HUES6 (cell line): ENCODE measurements around the gene GSTO2.

ENCODE experiments used
- H3K27ac ChIP-seq: 2 replicates; pipeline ENCODE4 v1.7.0; 2013; ENCODE audit warnings: low read depth, mild to moderate bottlenecking, low read length, inconsistent platforms
- H3K27me3 ChIP-seq: 2 replicates; pipeline ENCODE4 v1.6.1; 2013; ENCODE audit warnings: low read length; ENCODE audit not compliant: control insufficient read depth, insufficient read depth
- H3K36me3 ChIP-seq: 2 replicates; pipeline ENCODE4 v1.6.1; 2013; ENCODE audit warnings: low read length; ENCODE audit not compliant: control insufficient read depth, insufficient read depth
- H3K4me1 ChIP-seq: 2 replicates; pipeline ENCODE4 v1.6.1; 2013; ENCODE audit warnings: low read length; ENCODE audit not compliant: control insufficient read depth, insufficient read depth
- H3K4me3 ChIP-seq: 2 replicates; pipeline ENCODE4 v1.5.1; 2013; ENCODE audit warnings: low read depth, low read length
- H3K9ac ChIP-seq: one replicate; pipeline ENCODE4 v1.6.1; 2013; ENCODE audit warnings: mild to moderate bottlenecking, low read length
- H3K9me3 ChIP-seq: 2 replicates; pipeline ENCODE4 v1.6.1; 2013; ENCODE audit warnings: low read depth, low read length; ENCODE audit not compliant: control insufficient read depth, insufficient read depth

GSTO2 gene

GRCh38 chr10:104300002-104300735 lies 31.2 kb downstream of the GSTO2 start:
- Histone ChIP-seq H3K36me3 (no peaks in the 10 kb centered on the region), H3K9ac (no peak overlapping the region), H3K27ac (no peak overlapping the region), H3K27me3 (no peaks in the 10 kb centered on the region), H3K4me1 (peaks cover 9% of the 10 kb centered on the region; the same call in 1 of the 2 replicates), H3K9me3 (peaks cover 18% of the 10 kb centered on the region), H3K4me3 (no peak overlapping the region)

- H3K4me3 ChIP-seq: no peak overlapping the region
- H3K9ac ChIP-seq: no peak overlapping the region
- no peaks in the 10 kb centered on the region for H3K27me3 ChIP-seq
- H3K36me3 ChIP-seq: no peaks in the 10 kb centered on the region
- H3K27ac ChIP-seq: no peak overlapping the region
- H3K9me3 ChIP-seq: peaks cover 18% of the 10 kb centered on the region
- H3K4me1 ChIP-seq: peaks cover 11% of the 10 kb centered on the region
Observed at GRCh38 chr10:104300736-104301292, 31.8 kb downstream of the GSTO2 start.

DNA sequence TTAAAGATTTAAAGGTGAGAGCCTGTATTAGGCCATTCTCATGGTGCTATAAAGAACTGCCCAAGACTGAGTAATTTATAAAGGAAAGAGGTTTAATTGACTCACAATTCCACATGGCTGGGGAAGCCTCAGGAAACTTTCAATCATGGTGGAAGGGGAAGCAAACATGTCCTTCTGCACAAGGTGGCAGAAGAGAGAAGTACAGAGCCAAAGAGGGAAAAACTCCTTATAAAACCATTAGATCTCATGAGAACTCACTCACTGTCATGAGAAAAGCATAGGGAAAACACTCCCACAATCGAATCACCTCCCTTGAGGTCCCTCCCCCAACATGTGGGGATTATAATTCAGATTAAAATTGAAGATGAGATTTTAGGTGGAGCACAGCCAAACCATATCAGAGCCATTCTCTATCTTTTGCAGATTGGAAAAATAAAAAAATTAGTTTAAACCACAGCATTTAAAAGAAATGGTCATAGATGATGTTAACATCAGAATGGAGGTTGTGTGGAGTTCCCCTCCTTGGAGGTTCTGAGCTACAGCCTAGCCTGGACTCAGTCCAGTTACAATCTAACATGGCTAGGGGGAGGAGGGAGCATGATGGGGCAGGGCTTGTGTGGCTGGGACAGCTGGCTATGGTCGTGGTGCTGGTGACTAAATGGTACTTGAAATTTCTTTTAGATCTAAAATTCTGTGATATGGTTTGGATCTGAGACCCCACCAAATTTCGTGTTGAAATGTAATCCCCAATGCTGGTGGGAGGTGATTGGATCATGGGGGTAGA lies 33.1 kb downstream of the GSTO2 start:
- Histone ChIP-seq H3K36me3 (no peaks in the 10 kb centered on the region), H3K4me3 (no peak overlapping the region), H3K9ac (no peak overlapping the region), H3K27ac (no peak overlapping the region), H3K9me3 (peaks cover 18% of the 10 kb centered on the region), H3K27me3 (no peaks in the 10 kb centered on the region), H3K4me1 (peaks cover 15% of the 10 kb centered on the region)

- Histone ChIP-seq H3K27me3 (no peaks in the 10 kb centered on the region), H3K36me3 (no peaks in the 10 kb centered on the region), H3K9me3 (peaks cover 18% of the 10 kb centered on the region), H3K27ac (no peak overlapping the region), H3K4me1 (peaks cover 10% of the 10 kb centered on the region), H3K4me3 (no peak overlapping the region), H3K9ac (no peak overlapping the region)
Observed at GRCh38 chr10:104303594-104304355, 34.8 kb downstream of the GSTO2 start.

GRCh38 chr10:104304356-104304745 lies 35.4 kb downstream of the GSTO2 start:
- no peaks in the 10 kb centered on the region for H3K27me3 ChIP-seq
- H3K4me3 ChIP-seq: no peak overlapping the region
- peaks cover 18% of the 10 kb centered on the region for H3K9me3 ChIP-seq
- H3K4me1 ChIP-seq: peaks cover 10% of the 10 kb centered on the region
- no peak overlapping the region for H3K27ac ChIP-seq
- H3K36me3 ChIP-seq: no peaks in the 10 kb centered on the region
- no peak overlapping the region for H3K9ac ChIP-seq

DNA sequence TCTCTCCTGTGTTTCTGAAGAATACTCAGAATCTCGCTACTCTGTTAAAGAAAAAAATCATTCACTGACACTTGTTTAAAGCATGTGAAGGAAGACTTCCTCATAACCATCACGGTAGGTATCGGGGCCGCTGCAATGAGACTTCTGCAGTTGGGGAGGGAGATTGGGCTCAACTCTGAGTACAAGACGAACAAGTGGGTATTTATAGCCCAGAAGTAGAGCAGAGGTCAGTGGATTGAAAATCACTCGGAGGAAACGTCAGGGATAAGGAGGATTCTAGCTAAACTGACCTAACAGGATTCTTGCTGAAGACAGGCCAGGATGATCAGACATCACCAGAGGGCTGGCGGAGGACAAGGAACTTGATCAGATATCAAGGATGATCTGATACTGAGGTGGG lies 35.9 kb downstream of the GSTO2 start:
- Histone ChIP-seq H3K9ac (no peak overlapping the region), H3K4me1 (peaks cover 10% of the 10 kb centered on the region), H3K9me3 (peaks cover 18% of the 10 kb centered on the region), H3K36me3 (no peaks in the 10 kb centered on the region), H3K4me3 (no peak overlapping the region), H3K27me3 (no peaks in the 10 kb centered on the region), H3K27ac (no peak overlapping the region)

- Histone ChIP-seq H3K9me3 (peaks cover 18% of the 10 kb centered on the region), H3K36me3 (no peaks in the 10 kb centered on the region), H3K27ac (no peak overlapping the region), H3K27me3 (no peaks in the 10 kb centered on the region), H3K4me3 (no peak overlapping the region), H3K9ac (no peak overlapping the region), H3K4me1 (peaks cover 6% of the 10 kb centered on the region)
Observed at GRCh38 chr10:104306897-104307296, 37.9 kb downstream of the GSTO2 start.

DNA sequence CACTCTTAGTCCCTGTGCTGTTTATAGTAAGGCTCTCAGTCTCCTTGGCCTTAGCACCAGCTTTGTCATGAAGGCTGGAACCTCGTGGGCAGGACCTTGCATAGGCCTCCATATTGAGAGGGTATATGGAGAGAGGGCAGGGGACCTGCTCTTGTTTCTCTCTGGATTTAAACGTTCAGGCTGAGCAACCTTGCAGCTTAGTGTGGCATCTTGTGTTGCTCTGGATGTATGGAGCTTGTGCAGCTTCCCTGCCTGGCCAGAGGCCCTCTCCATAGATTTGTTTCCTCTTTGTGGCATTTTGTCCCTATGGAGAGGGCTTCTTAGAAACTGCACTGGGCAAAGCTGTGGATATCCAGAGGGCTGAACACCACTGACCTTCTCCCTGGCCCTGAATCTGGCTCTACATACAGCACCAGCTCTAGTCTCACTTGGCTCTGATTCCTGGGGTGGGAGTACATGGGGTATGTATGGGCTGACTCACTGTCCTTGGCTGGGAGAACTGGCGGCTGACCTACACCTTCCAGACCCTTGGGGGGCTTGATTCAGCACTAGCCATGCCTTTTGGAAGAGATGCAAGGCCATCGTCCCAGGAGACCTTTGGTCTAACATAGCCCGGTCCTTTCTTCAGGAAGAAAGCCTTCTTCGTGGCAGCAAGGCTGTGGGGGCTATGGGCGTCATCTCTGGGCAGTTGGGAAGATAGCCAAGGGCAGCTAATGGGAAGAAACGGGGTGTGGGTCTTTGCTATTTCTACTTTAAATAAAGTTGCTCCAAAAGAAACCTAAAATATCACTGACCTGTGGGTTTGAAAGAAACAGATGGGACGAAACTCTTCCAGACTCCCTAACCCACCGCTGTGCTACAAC lies 38.8 kb downstream of the GSTO2 start:
- Histone ChIP-seq H3K4me3 (no peak overlapping the region), H3K27ac (no peak overlapping the region), H3K9ac (no peak overlapping the region), H3K4me1 (peaks cover 6% of the 10 kb centered on the region), H3K27me3 (no peaks in the 10 kb centered on the region), H3K36me3 (no peaks in the 10 kb centered on the region), H3K9me3 (peaks cover 18% of the 10 kb centered on the region)

DNA sequence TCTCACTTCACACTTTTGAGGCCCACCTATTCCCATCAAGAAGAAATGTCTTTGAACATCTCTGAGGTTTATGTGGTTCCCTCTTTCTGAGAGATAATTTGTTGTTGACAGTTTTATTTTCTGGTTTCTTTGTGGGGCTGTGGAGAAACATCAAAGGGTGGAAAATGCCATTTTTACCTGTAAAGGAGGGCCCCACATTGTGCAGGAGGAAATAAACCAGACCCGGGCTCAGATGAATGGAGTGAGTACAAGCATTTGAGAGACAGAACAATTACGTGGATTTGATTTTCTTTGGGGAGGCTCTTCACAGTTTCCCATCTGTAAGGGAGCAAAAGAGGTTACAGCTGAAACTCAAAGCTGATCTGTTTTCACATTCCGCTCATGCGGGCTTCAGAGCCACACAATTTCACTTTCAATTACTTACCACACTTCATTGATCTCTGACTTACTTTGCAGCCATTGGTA lies 39.5 kb downstream of the GSTO2 start:
- peaks cover 6% of the 10 kb centered on the region for H3K4me1 ChIP-seq
- H3K27ac ChIP-seq: no peak overlapping the region

More for the DNA sequence above, 39.5 kb downstream of the GSTO2 start:
- no peak overlapping the region for H3K9ac ChIP-seq
- H3K36me3 ChIP-seq: peaks cover 7% of the 10 kb centered on the region
- H3K27me3 ChIP-seq: no peaks in the 10 kb centered on the region
- peaks cover 11% of the 10 kb centered on the region for H3K9me3 ChIP-seq
- no peak overlapping the region for H3K4me3 ChIP-seq
